Measurements from ENCODE around the gene WDR27.

The WDR27 gene

GRCh38 chr6:169500688-169501087 is 201.1 kb downstream of the WDR27 start:
- in situ Hi-C loops (cut with MboI; ENCODE audit: low sequenced_read_pairs, unreplicated experiment): no loop called here
- TF ChIP-seq CTCF (IDR thresholded peaks at IDR 0.05; ENCODE audit: borderline replicate concordance, control extremely low read depth, extremely low read depth, insufficient read depth, missing control alignments): no peak
- no peak for DNase-seq (ENCODE audit: low spot score)

- no peak for TF ChIP-seq CTCF (IDR thresholded peaks at IDR 0.05; ENCODE audit: borderline replicate concordance, control extremely low read depth, extremely low read depth, insufficient read depth, missing control alignments)
- in situ Hi-C loops (cut with MboI; ENCODE audit: low sequenced_read_pairs, unreplicated experiment): no loop called here
- no peak for DNase-seq (ENCODE audit: low spot score)
Measured at GRCh38 chr6:169499848-169500247, 202.0 kb downstream of the WDR27 start.

GRCh38 chr6:169498916-169499513 is 202.8 kb downstream of the WDR27 start:
- no peak for DNase-seq (ENCODE audit: low spot score)
- no peak for TF ChIP-seq CTCF (IDR thresholded peaks at IDR 0.05; ENCODE audit: borderline replicate concordance, control extremely low read depth, extremely low read depth, insufficient read depth, missing control alignments)
- in situ Hi-C loops (cut with MboI; ENCODE audit: low sequenced_read_pairs, unreplicated experiment): no loop called here

- DNase-seq (ENCODE audit: low spot score): no peak
- no peak for TF ChIP-seq CTCF (IDR thresholded peaks at IDR 0.05; ENCODE audit: borderline replicate concordance, control extremely low read depth, extremely low read depth, insufficient read depth, missing control alignments)
- in situ Hi-C loops (cut with MboI; ENCODE audit: low sequenced_read_pairs, unreplicated experiment): no loop called here
Measured at GRCh38 chr6:169495601-169496000, 206.2 kb downstream of the WDR27 start.

- no peak for DNase-seq (ENCODE audit: low spot score)
- no peak for TF ChIP-seq CTCF (IDR thresholded peaks at IDR 0.05; ENCODE audit: borderline replicate concordance, control extremely low read depth, extremely low read depth, insufficient read depth, missing control alignments)
- in situ Hi-C loops (cut with MboI; ENCODE audit: low sequenced_read_pairs, unreplicated experiment): no loop called here
Measured at GRCh38 chr6:169494038-169494437, 207.8 kb downstream of the WDR27 start.

- no peak for DNase-seq (ENCODE audit: low spot score)
- TF ChIP-seq CTCF (IDR thresholded peaks at IDR 0.05; ENCODE audit: borderline replicate concordance, control extremely low read depth, extremely low read depth, insufficient read depth, missing control alignments): no peak
- in situ Hi-C loops (cut with MboI; ENCODE audit: low sequenced_read_pairs, unreplicated experiment): no loop called here
Measured at GRCh38 chr6:169491482-169491881, 210.3 kb downstream of the WDR27 start.
